ENCODE measurements around the gene CD38.

Gene CD38

GRCh38 chr4:15771216-15772058, 6.7 kb upstream of the CD38 start:
- TF ChIP-seq POLR2AphosphoS5 (IDR thresholded peaks at IDR 0.05; ENCODE audit: low read depth, low read length) = no peak
- TF ChIP-seq SIN3A (IDR thresholded peaks at IDR 0.05; ENCODE audit: borderline replicate concordance, insufficient read depth, low read length) = no peak
- TF ChIP-seq TAF1 (IDR thresholded peaks at IDR 0.05; ENCODE audit: borderline replicate concordance, insufficient read depth, low read length) = no peak
- no peak for TF ChIP-seq REST (IDR thresholded peaks at IDR 0.05; ENCODE audit: insufficient read depth in 1 of 2, low read depth in 2 of 2, low read length in 2 of 2)
- TF ChIP-seq FOXP2 (optimal IDR thresholded peaks at IDR 0.05; ENCODE audit: borderline replicate concordance, extremely low read depth, extremely low read length, insufficient read depth) = no peak

- TF ChIP-seq SIN3A (IDR thresholded peaks at IDR 0.05; ENCODE audit: borderline replicate concordance, insufficient read depth, low read length) (no peak), REST (IDR thresholded peaks at IDR 0.05; ENCODE audit: insufficient read depth in 1 of 2, low read depth in 2 of 2, low read length in 2 of 2) (no peak), POLR2AphosphoS5 (IDR thresholded peaks at IDR 0.05; ENCODE audit: low read depth, low read length) (no peak), FOXP2 (optimal IDR thresholded peaks at IDR 0.05; ENCODE audit: borderline replicate concordance, extremely low read depth, extremely low read length, insufficient read depth) (no peak), TAF1 (IDR thresholded peaks at IDR 0.05; ENCODE audit: borderline replicate concordance, insufficient read depth, low read length) (no peak)
Observed at GRCh38 chr4:15774020-15774420, 4.1 kb upstream of the CD38 start.

- TF ChIP-seq TAF1 (IDR thresholded peaks at IDR 0.05; ENCODE audit: borderline replicate concordance, insufficient read depth, low read length) (no peak), FOXP2 (optimal IDR thresholded peaks at IDR 0.05; ENCODE audit: borderline replicate concordance, extremely low read depth, extremely low read length, insufficient read depth) (no peak), REST (IDR thresholded peaks at IDR 0.05; ENCODE audit: insufficient read depth in 1 of 2, low read depth in 2 of 2, low read length in 2 of 2) (no peak), SIN3A (IDR thresholded peaks at IDR 0.05; ENCODE audit: borderline replicate concordance, insufficient read depth, low read length) (no peak), POLR2AphosphoS5 (IDR thresholded peaks at IDR 0.05; ENCODE audit: low read depth, low read length) (no peak)
Observed at GRCh38 chr4:15776871-15777648, 1.1 kb upstream of the CD38 start.

- TF ChIP-seq REST (IDR thresholded peaks at IDR 0.05; ENCODE audit: insufficient read depth in 1 of 2, low read depth in 2 of 2, low read length in 2 of 2) = no peak
- no peak for TF ChIP-seq SIN3A (IDR thresholded peaks at IDR 0.05; ENCODE audit: borderline replicate concordance, insufficient read depth, low read length)
- TF ChIP-seq TAF1 (IDR thresholded peaks at IDR 0.05; ENCODE audit: borderline replicate concordance, insufficient read depth, low read length) = no peak
- TF ChIP-seq POLR2AphosphoS5 (IDR thresholded peaks at IDR 0.05; ENCODE audit: low read depth, low read length) = no peak
- no peak for TF ChIP-seq FOXP2 (optimal IDR thresholded peaks at IDR 0.05; ENCODE audit: borderline replicate concordance, extremely low read depth, extremely low read length, insufficient read depth)
Observed at GRCh38 chr4:15777697-15778288, 335 bp upstream of the CD38 start.

Data from PFSK-1 (cell line).